HepG2 (cell line): ENCODE data around the gene PITHD1. TPM values are rescaled to one million over a fixed set of nuclear protein-coding genes. Genes with fewer than 3 reads are reported as not detected.
A peak's percentile ranks its signal among the peaks of the same experiment; 100 is the strongest.

Experiments
- DZIP1 ChIP-seq: sonication (generic); formaldehyde crosslinking; IDR thresholded peaks from 2 replicates; pipeline ENCODE4 v1.5.0; 2020; ENCODE audit warnings: mild to moderate bottlenecking, missing genetic modification reagents
- EZH2 ChIP-seq: conservative IDR thresholded peaks from 2 replicates; pipeline ENCODE4 v1.6.1; 2012; ENCODE audit warnings: mild to moderate bottlenecking, low read depth, low read length, moderate library complexity
- FOXP1 ChIP-seq, 2 experiments: fragments of 450-650 bp in 1 of 2; IDR thresholded peaks; 2 replicates each; pipeline ENCODE4 v1.6.1; 2017 to 2018; ENCODE audit warnings: antibody characterized with exemption in 1 of 2
- HNRNPLL ChIP-seq: fragments of 200-400 bp; formaldehyde crosslinking; IDR thresholded peaks from 2 replicates; pipeline ENCODE4 v1.6.1; 2017; ENCODE audit warnings: mild to moderate bottlenecking, low read depth, low read length; ENCODE audit not compliant: poor library complexity, severe bottlenecking
- ISX ChIP-seq: sonication (generic); formaldehyde crosslinking; conservative IDR thresholded peaks from 2 replicates; pipeline ENCODE4 v1.5.0; 2020; ENCODE audit warnings: missing genetic modification reagents
- POGK ChIP-seq: sonication (generic); formaldehyde crosslinking; conservative IDR thresholded peaks from 2 replicates; pipeline ENCODE4 v1.8.0; 2022; ENCODE audit warnings: mild to moderate bottlenecking, moderate library complexity, missing genetic modification reagents
- SIX1 ChIP-seq: sonication (generic); formaldehyde crosslinking; IDR thresholded peaks from 2 replicates; pipeline ENCODE4 v1.4.0; 2020; ENCODE audit warnings: missing genetic modification reagents, borderline replicate concordance
- ZBTB8A ChIP-seq: sonication (generic); formaldehyde crosslinking; IDR thresholded peaks from 2 replicates; pipeline ENCODE4 v1.4.0; 2020; ENCODE audit warnings: mild to moderate bottlenecking, low read depth, missing genetic modification reagents, borderline replicate concordance
- ZFP82 ChIP-seq: sonication (generic); formaldehyde crosslinking; IDR thresholded peaks from 2 replicates; pipeline ENCODE4 v1.5.1; 2020; ENCODE audit warnings: mild to moderate bottlenecking, missing genetic modification reagents, borderline replicate concordance
- ZNF207 ChIP-seq: fragments of 450-650 bp; IDR thresholded peaks from 2 replicates; pipeline ENCODE4 v1.6.1; 2016; ENCODE audit warnings: antibody characterized with exemption, borderline replicate concordance
- ZNF782 ChIP-seq: sonication (generic); formaldehyde crosslinking; IDR thresholded peaks from 2 replicates; pipeline ENCODE4 v1.4.0; 2020; ENCODE audit warnings: missing genetic modification reagents, mild to moderate bottlenecking, borderline replicate concordance
- ZSCAN12 ChIP-seq: sonication (generic); formaldehyde crosslinking; IDR thresholded peaks from 2 replicates; pipeline ENCODE4 v1.9.0; 2021; ENCODE audit warnings: mild to moderate bottlenecking, missing genetic modification reagents
- ZSCAN21 ChIP-seq: sonication (generic); formaldehyde crosslinking; IDR thresholded peaks from 2 replicates; pipeline ENCODE4 v1.8.0; 2022; ENCODE audit warnings: mild to moderate bottlenecking, missing genetic modification reagents, moderate library complexity, borderline replicate concordance
- polyA plus RNA-seq, 8 experiments: library from polyadenylated mRNA; depleted of rRNA in 3 of 8; stranded (reverse) in 7 of 8; unstranded in 1 of 8; fragments of >200 nt; fragmentation: Illumina TruSeq in 4 of 8; extraction: Trizol in 4 of 8; gene quantifications; 2 replicates each; pipeline versions ENCODE4 v1.2.1 to v1.2.3, GENCODE V29; 2011 to 2016; ENCODE audit warnings: low read depth in 4 of 8, missing spikeins in 1 of 8, mixed read lengths in 1 of 8; ENCODE audit not compliant: insufficient read depth in 1 of 8
- total RNA-seq, 5 experiments: library from RNA; depleted of rRNA; stranded (reverse); fragments of >200 nt; fragmentation: Illumina TruSeq; extraction: Trizol; gene quantifications; 2 replicates each; pipeline ENCODE4 v1.2.3, GENCODE V29; 2016; ENCODE audit warnings: low read depth in 1 of 5
- TF ChIP-seq, protein P1 (sequence below): conservative IDR thresholded peaks from 2 replicates; pipeline ENCODE4 v1.6.1; 2018; ENCODE audit warnings: missing genetic modification reagents
- TF ChIP-seq, protein P2 (sequence below): sonication (generic); formaldehyde crosslinking; IDR thresholded peaks from 2 replicates; pipeline ENCODE4 v1.5.1; 2020; ENCODE audit warnings: missing genetic modification reagents, mild to moderate bottlenecking, borderline replicate concordance
- TF ChIP-seq, protein P3 (sequence below): sonication (generic); formaldehyde crosslinking; conservative IDR thresholded peaks from 2 replicates; pipeline ENCODE4 v1.8.0; 2022; ENCODE audit warnings: low read depth, missing genetic modification reagents

PITHD1 gene
- total and polyA plus RNA-seq, 2 of the 13 experiments (the other 11 are each of a cell fraction or from before 2014, with no cell fraction given) = 28.0 to 37.3 TPM

- TF ChIP-seq, protein P1, sequence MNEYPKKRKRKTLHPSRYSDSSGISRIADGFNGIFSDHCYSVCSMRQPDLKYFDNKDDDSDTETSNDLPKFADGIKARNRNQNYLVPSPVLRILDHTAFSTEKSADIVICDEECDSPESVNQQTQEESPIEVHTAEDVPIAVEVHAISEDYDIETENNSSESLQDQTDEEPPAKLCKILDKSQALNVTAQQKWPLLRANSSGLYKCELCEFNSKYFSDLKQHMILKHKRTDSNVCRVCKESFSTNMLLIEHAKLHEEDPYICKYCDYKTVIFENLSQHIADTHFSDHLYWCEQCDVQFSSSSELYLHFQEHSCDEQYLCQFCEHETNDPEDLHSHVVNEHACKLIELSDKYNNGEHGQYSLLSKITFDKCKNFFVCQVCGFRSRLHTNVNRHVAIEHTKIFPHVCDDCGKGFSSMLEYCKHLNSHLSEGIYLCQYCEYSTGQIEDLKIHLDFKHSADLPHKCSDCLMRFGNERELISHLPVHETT (CRISPR knock-in tag) = no peak
- no peak for TF ChIP-seq ZSCAN12 (CRISPR knock-in tag)
- no peak; the same call in 1 of the 2 replicates for TF ChIP-seq ZFP82 (CRISPR knock-in tag)
- no peak for TF ChIP-seq DZIP1 (CRISPR knock-in tag)
- TF ChIP-seq SIX1 (CRISPR knock-in tag) = no peak
- TF ChIP-seq ZNF782 (CRISPR knock-in tag) = no peak
- peak; percentile 26 for TF ChIP-seq HNRNPLL
- TF ChIP-seq, protein P2, sequence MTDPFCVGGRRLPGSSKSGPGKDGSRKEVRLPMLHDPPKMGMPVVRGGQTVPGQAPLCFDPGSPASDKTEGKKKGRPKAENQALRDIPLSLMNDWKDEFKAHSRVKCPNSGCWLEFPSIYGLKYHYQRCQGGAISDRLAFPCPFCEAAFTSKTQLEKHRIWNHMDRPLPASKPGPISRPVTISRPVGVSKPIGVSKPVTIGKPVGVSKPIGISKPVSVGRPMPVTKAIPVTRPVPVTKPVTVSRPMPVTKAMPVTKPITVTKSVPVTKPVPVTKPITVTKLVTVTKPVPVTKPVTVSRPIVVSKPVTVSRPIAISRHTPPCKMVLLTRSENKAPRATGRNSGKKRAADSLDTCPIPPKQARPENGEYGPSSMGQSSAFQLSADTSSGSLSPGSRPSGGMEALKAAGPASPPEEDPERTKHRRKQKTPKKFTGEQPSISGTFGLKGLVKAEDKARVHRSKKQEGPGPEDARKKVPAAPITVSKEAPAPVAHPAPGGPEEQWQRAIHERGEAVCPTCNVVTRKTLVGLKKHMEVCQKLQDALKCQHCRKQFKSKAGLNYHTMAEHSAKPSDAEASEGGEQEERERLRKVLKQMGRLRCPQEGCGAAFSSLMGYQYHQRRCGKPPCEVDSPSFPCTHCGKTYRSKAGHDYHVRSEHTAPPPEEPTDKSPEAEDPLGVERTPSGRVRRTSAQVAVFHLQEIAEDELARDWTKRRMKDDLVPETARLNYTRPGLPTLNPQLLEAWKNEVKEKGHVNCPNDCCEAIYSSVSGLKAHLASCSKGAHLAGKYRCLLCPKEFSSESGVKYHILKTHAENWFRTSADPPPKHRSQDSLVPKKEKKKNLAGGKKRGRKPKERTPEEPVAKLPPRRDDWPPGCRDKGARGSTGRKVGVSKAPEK = no peak
- TF ChIP-seq ZNF207 = no peak
- no peak for TF ChIP-seq EZH2
- no peak for TF ChIP-seq ZBTB8A (CRISPR knock-in tag)
- peak; percentile 10; the same call in 1 of the 2 replicates for TF ChIP-seq POGK
- TF ChIP-seq ZSCAN21 (CRISPR knock-in tag) = peak; percentile 43; the same call in 1 of the 2 replicates
- TF ChIP-seq ISX (CRISPR knock-in tag) = no peak
- TF ChIP-seq FOXP1 (IDR thresholded peaks at IDR 0.05) = no peak
- TF ChIP-seq FOXP1 (CRISPR knock-in tag; IDR thresholded peaks at IDR 0.05) = no peak
- TF ChIP-seq, protein P3, sequence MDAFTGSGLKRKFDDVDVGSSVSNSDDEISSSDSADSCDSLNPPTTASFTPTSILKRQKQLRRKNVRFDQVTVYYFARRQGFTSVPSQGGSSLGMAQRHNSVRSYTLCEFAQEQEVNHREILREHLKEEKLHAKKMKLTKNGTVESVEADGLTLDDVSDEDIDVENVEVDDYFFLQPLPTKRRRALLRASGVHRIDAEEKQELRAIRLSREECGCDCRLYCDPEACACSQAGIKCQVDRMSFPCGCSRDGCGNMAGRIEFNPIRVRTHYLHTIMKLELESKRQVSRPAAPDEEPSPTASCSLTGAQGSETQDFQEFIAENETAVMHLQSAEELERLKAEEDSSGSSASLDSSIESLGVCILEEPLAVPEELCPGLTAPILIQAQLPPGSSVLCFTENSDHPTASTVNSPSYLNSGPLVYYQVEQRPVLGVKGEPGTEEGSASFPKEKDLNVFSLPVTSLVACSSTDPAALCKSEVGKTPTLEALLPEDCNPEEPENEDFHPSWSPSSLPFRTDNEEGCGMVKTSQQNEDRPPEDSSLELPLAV (CRISPR knock-in tag) = no peak
Observed at GRCh38 chr1:23799570-23800399, 21.6 kb downstream of the PITHD1 start (continued).
